OCI-LY3 (cell line): ENCODE data around the gene CBLL1.

Experiments
- H2AFZ ChIP-seq: fragments of 200-600, 300-600 bp; shearing (Covaris generic); 2 replicates; pipeline ENCODE4 v1.6.0; 2014; ENCODE audit warnings: antibody characterized with exemption, low read depth, low read length
- H3K27ac ChIP-seq: fragments of 200-600, 300-600 bp; sonication (generic); 2 replicates; pipeline ENCODE4 v1.5.1; 2014; ENCODE audit warnings: mild to moderate bottlenecking, low read length, moderate library complexity, mixed read lengths
- H3K27me3 ChIP-seq: fragments of 200-600, 300-600 bp; sonication (generic); 2 replicates; pipeline ENCODE4 v1.6.1; 2014; ENCODE audit warnings: low read depth, low read length, mixed read lengths
- H3K36me3 ChIP-seq: fragments of 200-600, 300-600 bp; sonication (generic); replicated peaks from 2 replicates; pipeline ENCODE3; 2014; ENCODE audit warnings: low read depth, low read length, mixed read lengths
- H3K4me1 ChIP-seq: fragments of 300-600, 200-600 bp; sonication (generic); 2 replicates; pipeline ENCODE4 v1.6.1; 2014; ENCODE audit warnings: low read length, mixed read lengths
- H3K4me2 ChIP-seq: fragments of 200-600, 300-600 bp; sonication (generic); 2 replicates; pipeline ENCODE4 v1.6.1; 2014; ENCODE audit warnings: low read length, mixed read lengths
- H3K4me3 ChIP-seq: fragments of 300-600, 200-600 bp; sonication (generic); 2 replicates; pipeline ENCODE4 v1.5.1; 2014; ENCODE audit warnings: antibody characterized with exemption, mild to moderate bottlenecking, low read length, moderate library complexity
- H3K79me2 ChIP-seq: fragments of 300-600, 200-600 bp; shearing (Covaris generic); 2 replicates; pipeline ENCODE4 v1.6.1; 2014; ENCODE audit warnings: mild to moderate bottlenecking, low read length, mixed read lengths
- H3K9ac ChIP-seq: fragments of 300-600, 200-600 bp; shearing (Covaris generic); 2 replicates; pipeline ENCODE4 v1.6.0; 2014; ENCODE audit warnings: mild to moderate bottlenecking, low read length, moderate library complexity
- H3K9me3 ChIP-seq: fragments of 200-600, 300-600 bp; shearing (Covaris generic); 2 replicates; pipeline ENCODE4 v1.6.1; 2014; ENCODE audit warnings: low read length, mixed read lengths; ENCODE audit not compliant: insufficient read depth
- H4K20me1 ChIP-seq: fragments of 200-600, 300-600 bp; sonication (generic); 2 replicates; pipeline ENCODE4 v1.6.1; 2016; ENCODE audit warnings: low read length, mixed read lengths; ENCODE audit not compliant: insufficient read depth
- EZH2phosphoT487 ChIP-seq: fragments of 200-600 bp; shearing (Covaris generic); IDR thresholded peaks from 2 replicates; pipeline ENCODE4 v1.6.1; 2018; ENCODE audit warnings: antibody characterized with exemption, mixed run types, low read depth
- TF ChIP-seq, protein P1 (sequence below): fragments of 200-600, 300-600 bp; sonication (generic); IDR thresholded peaks from 2 replicates; pipeline ENCODE4 v1.5.1; 2014; ENCODE audit warnings: antibody characterized with exemption, low read length, low read depth

Gene CBLL1

GRCh38 chr7:107744345-107744750 is 406 bp downstream of the CBLL1 start:
- Histone ChIP-seq H3K36me3 (peaks cover 7% of the 10 kb centered on the region), H3K4me3 (peak overlapping the region; percentile 93), H3K9ac (peak overlapping the region; percentile 96), H3K4me1 (peaks cover 27% of the 10 kb centered on the region), H4K20me1 (peaks cover 27% of the 10 kb centered on the region), H3K27me3 (peaks cover 6% of the 10 kb centered on the region; the same call in 1 of the 2 replicates), H3K4me2 (peak overlapping the region; percentile 85), H2AFZ (peak overlapping the region; percentile 26; the same call in 1 of the 2 replicates), H3K27ac (peak overlapping the region; percentile 95), H3K79me2 (peaks cover 53% of the 10 kb centered on the region), H3K9me3 (no peaks in the 10 kb centered on the region)
- TF ChIP-seq EZH2phosphoT487: no peak
- TF ChIP-seq, protein P1, sequence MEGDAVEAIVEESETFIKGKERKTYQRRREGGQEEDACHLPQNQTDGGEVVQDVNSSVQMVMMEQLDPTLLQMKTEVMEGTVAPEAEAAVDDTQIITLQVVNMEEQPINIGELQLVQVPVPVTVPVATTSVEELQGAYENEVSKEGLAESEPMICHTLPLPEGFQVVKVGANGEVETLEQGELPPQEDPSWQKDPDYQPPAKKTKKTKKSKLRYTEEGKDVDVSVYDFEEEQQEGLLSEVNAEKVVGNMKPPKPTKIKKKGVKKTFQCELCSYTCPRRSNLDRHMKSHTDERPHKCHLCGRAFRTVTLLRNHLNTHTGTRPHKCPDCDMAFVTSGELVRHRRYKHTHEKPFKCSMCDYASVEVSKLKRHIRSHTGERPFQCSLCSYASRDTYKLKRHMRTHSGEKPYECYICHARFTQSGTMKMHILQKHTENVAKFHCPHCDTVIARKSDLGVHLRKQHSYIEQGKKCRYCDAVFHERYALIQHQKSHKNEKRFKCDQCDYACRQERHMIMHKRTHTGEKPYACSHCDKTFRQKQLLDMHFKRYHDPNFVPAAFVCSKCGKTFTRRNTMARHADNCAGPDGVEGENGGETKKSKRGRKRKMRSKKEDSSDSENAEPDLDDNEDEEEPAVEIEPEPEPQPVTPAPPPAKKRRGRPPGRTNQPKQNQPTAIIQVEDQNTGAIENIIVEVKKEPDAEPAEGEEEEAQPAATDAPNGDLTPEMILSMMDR: no peak

DNA sequence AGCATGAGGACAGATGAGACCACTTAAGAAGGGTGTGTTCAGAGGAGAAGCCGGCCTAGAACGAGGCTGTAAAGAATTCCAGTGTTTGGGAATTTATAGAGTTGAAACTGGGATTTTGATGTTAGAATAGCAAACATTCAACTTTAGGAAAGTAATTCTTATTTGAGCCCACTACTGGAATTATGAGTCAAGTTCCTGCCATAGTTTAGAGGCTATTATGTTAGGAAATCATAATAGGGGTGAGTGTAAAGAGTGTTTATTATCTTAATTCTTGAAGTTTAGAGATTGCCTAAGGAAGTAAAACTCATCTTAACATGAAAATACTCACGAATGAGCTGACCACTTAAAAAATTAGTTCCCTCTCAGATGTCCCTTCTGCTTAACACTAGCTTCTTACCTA is 2.1 kb downstream of the CBLL1 start:
- Histone ChIP-seq H2AFZ (no peak overlapping the region), H3K27me3 (no peaks in the 10 kb centered on the region), H3K4me3 (peak overlapping the region; percentile 93; the same call in 1 of the 2 replicates), H3K79me2 (peaks cover 54% of the 10 kb centered on the region), H3K9ac (no peak overlapping the region), H4K20me1 (peaks cover 27% of the 10 kb centered on the region), H3K9me3 (no peaks in the 10 kb centered on the region), H3K4me2 (peak overlapping the region; percentile 85), H3K27ac (no peak overlapping the region), H3K4me1 (peaks cover 27% of the 10 kb centered on the region), H3K36me3 (peaks cover 11% of the 10 kb centered on the region)
- TF ChIP-seq, protein P1: no peak
- no peak for TF ChIP-seq EZH2phosphoT487

- H3K36me3 ChIP-seq: peaks cover 32% of the 10 kb centered on the region
- H3K9ac ChIP-seq: no peak overlapping the region
- H4K20me1 ChIP-seq: peaks cover 11% of the 10 kb centered on the region
- no peak overlapping the region for H2AFZ ChIP-seq
- no peak overlapping the region for H3K27ac ChIP-seq
- no peak overlapping the region for H3K4me2 ChIP-seq
- H3K9me3 ChIP-seq: no peaks in the 10 kb centered on the region
- TF ChIP-seq, protein P1: no peak
- no peak for TF ChIP-seq EZH2phosphoT487
- peaks cover 6% of the 10 kb centered on the region for H3K4me1 ChIP-seq
- H3K27me3 ChIP-seq: no peaks in the 10 kb centered on the region
- peaks cover 37% of the 10 kb centered on the region for H3K79me2 ChIP-seq
- H3K4me3 ChIP-seq: no peak overlapping the region
These were observed 7.2 kb downstream of the CBLL1 start for GRCh38 chr7:107751113-107751512.

DNA sequence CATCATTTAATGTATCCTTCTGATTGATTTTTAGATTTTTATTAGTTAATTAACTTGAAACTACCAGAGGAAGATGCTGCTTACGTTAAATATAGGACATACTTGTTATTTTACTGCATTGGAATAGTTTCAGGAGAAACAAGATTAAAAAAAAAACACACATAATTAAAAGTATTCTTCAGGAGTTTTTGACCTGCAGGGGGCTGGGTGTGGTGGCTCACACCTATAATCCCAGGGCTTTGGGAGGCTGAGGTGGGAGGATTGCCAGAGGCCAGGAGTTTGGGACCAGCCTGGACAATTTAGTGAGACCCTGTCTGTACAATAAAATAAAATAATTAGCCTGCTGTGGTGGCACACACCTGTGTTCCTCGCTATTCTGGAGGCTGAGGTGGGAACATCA is 10.7 kb downstream of the CBLL1 start:
- no peak overlapping the region for H2AFZ ChIP-seq
- no peaks in the 10 kb centered on the region for H4K20me1 ChIP-seq
- H3K9ac ChIP-seq: no peak overlapping the region
- H3K4me1 ChIP-seq: no peaks in the 10 kb centered on the region
- no peaks in the 10 kb centered on the region for H3K9me3 ChIP-seq
- no peak overlapping the region for H3K4me2 ChIP-seq
- H3K79me2 ChIP-seq: 0 out of 2 replicates have a peak, but pooled peaks cover 6% of the 10 kb centered on the region
- H3K27ac ChIP-seq: no peak overlapping the region
- TF ChIP-seq, protein P1: peak; percentile 13; the same call in 1 of the 2 replicates
- no peak for TF ChIP-seq EZH2phosphoT487
- no peaks in the 10 kb centered on the region for H3K27me3 ChIP-seq
- H3K4me3 ChIP-seq: no peak overlapping the region
- H3K36me3 ChIP-seq: peaks cover 50% of the 10 kb centered on the region
